NCI-H2196 treated with DMSO at 0.1 percent for 48 hours (cell line): ENCODE results near the gene FCER1G.
"Not testable (repeated sequence)": the region's sequence is repeated elsewhere in the genome, so short reads cannot be mapped to it uniquely, and the experiment has no call there.

ENCODE experiments used
- DNase-seq: peaks from one replicate; lab custom pipeline; 2025; ENCODE audit not compliant: unreplicated experiment; lab: John Stamatoyannopoulos, UW

FCER1G gene

GRCh38 chr1:161201836-161202712 lies 13.0 kb upstream of the FCER1G start, which contains the start of gene NDUFS2:
TSS of gene NDUFS2 (plus strand) at chr1:161202367. CDS start at chr1:161202386, 19 bp downstream.
- DNase-seq: peak; percentile 95

- DNase-seq: no peak
These were observed 8.5 kb upstream of the FCER1G start for GRCh38 chr1:161206411-161207140.

GRCh38 chr1:161207173-161207572 lies 7.9 kb upstream of the FCER1G start:
- DNase-seq: no peak

- DNase-seq: peak; percentile 71
These were observed 5.2 kb upstream of the FCER1G start for GRCh38 chr1:161209790-161210409.

- no peak for DNase-seq
These were observed 726 bp upstream of the FCER1G start for GRCh38 chr1:161214369-161214768.

- no peak for DNase-seq
These were observed 2.0 kb downstream of the FCER1G start for GRCh38 chr1:161216945-161217712.

- DNase-seq: no peak
These were observed 2.7 kb downstream of the FCER1G start for GRCh38 chr1:161217831-161218230.

GRCh38 chr1:161218301-161219077 lies 3.4 kb downstream of the FCER1G start:
- no peak for DNase-seq

GRCh38 chr1:161219078-161219892 lies 4.2 kb downstream of the FCER1G start:
- DNase-seq: no peak

- DNase-seq: no peak
These were observed 4.9 kb downstream of the FCER1G start for GRCh38 chr1:161220002-161220401.

GRCh38 chr1:161222175-161223019 lies 7.3 kb downstream of the FCER1G start:
- DNase-seq: no peak

- no peak for DNase-seq
These were observed 9.0 kb downstream of the FCER1G start for GRCh38 chr1:161223805-161224694.

- not testable (repeated sequence) for DNase-seq
These were observed 9.6 kb downstream of the FCER1G start for GRCh38 chr1:161224695-161225087.

- DNase-seq: no peak
These were observed 10.1 kb downstream of the FCER1G start for GRCh38 chr1:161225178-161225533.

GRCh38 chr1:161225534-161226319 lies 10.6 kb downstream of the FCER1G start, which contains the start of gene TOMM40L:
TSS of gene TOMM40L (plus strand) at chr1:161226060. CDS start at chr1:161226490, 430 bp downstream.
- DNase-seq: peak; percentile 86

GRCh38 chr1:161226320-161226711 lies 11.2 kb downstream of the FCER1G start:
- DNase-seq: no peak

- no peak for DNase-seq
These were observed 11.7 kb downstream of the FCER1G start for GRCh38 chr1:161226759-161227158.
